Measurements from ENCODE around the gene GPRIN2.

DNA sequence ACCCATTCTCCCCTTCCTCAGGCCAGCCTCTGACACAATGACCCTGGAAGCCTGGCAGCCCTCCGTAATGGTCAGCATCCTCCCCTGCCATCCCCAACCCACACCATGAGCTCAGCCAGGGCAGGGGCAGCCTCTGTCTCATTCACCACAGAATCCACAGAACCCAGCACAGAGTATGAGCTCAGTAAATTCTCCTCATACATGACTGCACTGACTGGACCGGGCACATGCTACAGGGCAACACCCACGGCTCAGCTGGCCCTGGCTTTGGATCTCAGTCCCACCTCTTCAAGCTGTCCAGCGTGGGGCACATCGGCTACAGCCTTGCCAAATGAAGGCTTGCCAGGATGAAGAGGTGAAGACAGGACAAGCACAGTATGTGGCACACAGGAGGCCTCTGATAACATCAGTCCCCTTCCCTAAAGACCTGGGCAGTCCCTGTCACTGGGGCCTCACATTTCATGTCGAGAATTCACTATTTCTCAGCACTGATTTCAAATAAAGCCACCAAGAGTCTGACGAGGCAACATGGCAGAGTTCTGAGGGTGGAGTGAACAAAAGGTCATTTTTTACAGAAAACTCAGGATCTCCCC, 7.9 kb downstream of the GPRIN2 start:
- no peak for TF ChIP-seq POLR2A (IDR thresholded peaks at IDR 0.05; ENCODE audit: low read depth, low read length)
- TF ChIP-seq POLR2AphosphoS5 (IDR thresholded peaks at IDR 0.05; ENCODE audit: low read depth, low read length): no peak
- no peak for TF ChIP-seq TAF1 (IDR thresholded peaks at IDR 0.05; ENCODE audit: borderline replicate concordance, low read depth, low read length)
